ENCODE results near the gene CDCA4. TPM values are rescaled to one million over a fixed set of nuclear protein-coding genes. Genes with fewer than 3 reads are reported as not detected.

CDCA4 gene
- total and polyA plus RNA-seq, 2 experiments from 2014 or later: 34.5 to 47.7 TPM

DNA sequence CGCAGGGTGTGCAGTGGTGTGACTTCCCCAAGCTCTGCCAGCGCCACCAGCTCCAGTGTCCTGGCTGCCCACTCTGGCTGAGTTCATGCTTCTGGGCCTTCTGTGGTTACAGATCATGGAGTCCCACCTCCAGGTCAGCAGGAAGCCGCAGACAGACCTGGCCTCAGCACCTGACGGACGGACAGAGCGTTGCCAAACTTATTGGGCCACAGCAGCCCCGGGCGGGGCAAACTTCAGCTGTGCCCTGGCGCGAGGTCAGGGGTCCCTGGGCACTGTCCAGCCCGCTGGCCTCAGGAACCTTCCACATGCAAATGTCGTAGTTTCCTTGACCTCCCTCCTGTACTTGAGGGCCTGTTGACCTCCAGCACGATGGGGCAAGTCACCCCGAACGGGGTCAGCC lies 33.1 kb upstream of the CDCA4 start:
- no peaks in the 10 kb centered on the region for H3K36me3 ChIP-seq
- TF ChIP-seq, protein P1, sequence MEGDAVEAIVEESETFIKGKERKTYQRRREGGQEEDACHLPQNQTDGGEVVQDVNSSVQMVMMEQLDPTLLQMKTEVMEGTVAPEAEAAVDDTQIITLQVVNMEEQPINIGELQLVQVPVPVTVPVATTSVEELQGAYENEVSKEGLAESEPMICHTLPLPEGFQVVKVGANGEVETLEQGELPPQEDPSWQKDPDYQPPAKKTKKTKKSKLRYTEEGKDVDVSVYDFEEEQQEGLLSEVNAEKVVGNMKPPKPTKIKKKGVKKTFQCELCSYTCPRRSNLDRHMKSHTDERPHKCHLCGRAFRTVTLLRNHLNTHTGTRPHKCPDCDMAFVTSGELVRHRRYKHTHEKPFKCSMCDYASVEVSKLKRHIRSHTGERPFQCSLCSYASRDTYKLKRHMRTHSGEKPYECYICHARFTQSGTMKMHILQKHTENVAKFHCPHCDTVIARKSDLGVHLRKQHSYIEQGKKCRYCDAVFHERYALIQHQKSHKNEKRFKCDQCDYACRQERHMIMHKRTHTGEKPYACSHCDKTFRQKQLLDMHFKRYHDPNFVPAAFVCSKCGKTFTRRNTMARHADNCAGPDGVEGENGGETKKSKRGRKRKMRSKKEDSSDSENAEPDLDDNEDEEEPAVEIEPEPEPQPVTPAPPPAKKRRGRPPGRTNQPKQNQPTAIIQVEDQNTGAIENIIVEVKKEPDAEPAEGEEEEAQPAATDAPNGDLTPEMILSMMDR (IDR thresholded peaks at IDR 0.05; ENCODE audit: low read depth, low read length): no peak
- H3K4me3 ChIP-seq: no peak overlapping the region
- no peak for DNase-seq (ENCODE audit: low read depth in 1 of 2, low spot score in 1 of 2)
- peaks cover 22% of the 10 kb centered on the region for H3K27me3 ChIP-seq
- peaks cover 19% of the 10 kb centered on the region for H3K4me1 ChIP-seq (ENCODE audit: low read depth)
- no peak overlapping the region for H3K27ac ChIP-seq
- no peaks in the 10 kb centered on the region for H3K9me3 ChIP-seq (ENCODE audit: low read depth)

DNA sequence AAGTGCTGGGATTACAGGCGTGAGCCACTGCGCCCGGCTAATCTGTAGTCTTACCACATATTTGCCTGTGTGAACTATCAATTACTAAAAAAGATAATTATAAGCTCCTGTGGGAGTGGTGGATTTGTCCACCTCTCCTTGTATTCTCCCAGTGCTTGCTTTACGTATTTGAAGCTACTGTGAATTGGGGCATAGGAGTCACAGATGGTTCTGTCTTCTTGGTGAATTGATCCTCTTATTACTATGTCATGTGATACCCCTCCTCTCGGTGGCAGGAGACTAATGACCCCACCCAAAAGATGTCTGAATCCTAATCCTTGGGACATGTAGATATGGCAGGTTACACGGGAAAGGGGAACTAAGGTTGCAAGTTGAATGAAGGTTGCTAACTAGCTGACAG lies 32.5 kb upstream of the CDCA4 start:
- H3K4me3 ChIP-seq: no peak overlapping the region
- no peaks in the 10 kb centered on the region for H3K36me3 ChIP-seq
- peaks cover 22% of the 10 kb centered on the region for H3K27me3 ChIP-seq
- peaks cover 16% of the 10 kb centered on the region for H3K4me1 ChIP-seq (ENCODE audit: low read depth)
- no peak for DNase-seq (ENCODE audit: low read depth in 1 of 2, low spot score in 1 of 2)
- TF ChIP-seq, protein P1 (IDR thresholded peaks at IDR 0.05; ENCODE audit: low read depth, low read length): no peak
- H3K27ac ChIP-seq: no peak overlapping the region
- no peaks in the 10 kb centered on the region for H3K9me3 ChIP-seq (ENCODE audit: low read depth)

DNA sequence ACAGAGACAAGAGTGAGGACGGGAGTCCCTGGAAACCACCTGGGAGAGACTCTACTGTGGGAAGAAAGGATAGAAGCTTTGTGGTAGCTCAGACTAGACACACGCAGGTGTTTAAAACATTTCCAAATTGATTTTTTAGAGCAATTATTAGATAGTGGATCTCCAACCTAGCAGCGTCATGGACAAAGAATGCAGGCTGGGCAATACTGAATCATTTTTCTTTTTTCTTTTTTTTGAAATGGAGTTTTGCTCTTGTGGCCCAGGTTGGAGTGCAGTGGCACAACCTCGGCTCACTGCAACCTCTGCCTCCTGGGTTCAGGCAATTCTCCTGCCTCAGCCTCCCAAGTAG lies 31.2 kb upstream of the CDCA4 start:
- no peak overlapping the region for H3K4me3 ChIP-seq
- H3K36me3 ChIP-seq: no peaks in the 10 kb centered on the region
- H3K27me3 ChIP-seq: peaks cover 22% of the 10 kb centered on the region
- no peak for DNase-seq (ENCODE audit: low read depth in 1 of 2, low spot score in 1 of 2)
- H3K9me3 ChIP-seq (ENCODE audit: low read depth): no peaks in the 10 kb centered on the region
- H3K4me1 ChIP-seq (ENCODE audit: low read depth): peaks cover 15% of the 10 kb centered on the region
- H3K27ac ChIP-seq: no peak overlapping the region
- TF ChIP-seq, protein P1 (IDR thresholded peaks at IDR 0.05; ENCODE audit: low read depth, low read length): no peak

DNA sequence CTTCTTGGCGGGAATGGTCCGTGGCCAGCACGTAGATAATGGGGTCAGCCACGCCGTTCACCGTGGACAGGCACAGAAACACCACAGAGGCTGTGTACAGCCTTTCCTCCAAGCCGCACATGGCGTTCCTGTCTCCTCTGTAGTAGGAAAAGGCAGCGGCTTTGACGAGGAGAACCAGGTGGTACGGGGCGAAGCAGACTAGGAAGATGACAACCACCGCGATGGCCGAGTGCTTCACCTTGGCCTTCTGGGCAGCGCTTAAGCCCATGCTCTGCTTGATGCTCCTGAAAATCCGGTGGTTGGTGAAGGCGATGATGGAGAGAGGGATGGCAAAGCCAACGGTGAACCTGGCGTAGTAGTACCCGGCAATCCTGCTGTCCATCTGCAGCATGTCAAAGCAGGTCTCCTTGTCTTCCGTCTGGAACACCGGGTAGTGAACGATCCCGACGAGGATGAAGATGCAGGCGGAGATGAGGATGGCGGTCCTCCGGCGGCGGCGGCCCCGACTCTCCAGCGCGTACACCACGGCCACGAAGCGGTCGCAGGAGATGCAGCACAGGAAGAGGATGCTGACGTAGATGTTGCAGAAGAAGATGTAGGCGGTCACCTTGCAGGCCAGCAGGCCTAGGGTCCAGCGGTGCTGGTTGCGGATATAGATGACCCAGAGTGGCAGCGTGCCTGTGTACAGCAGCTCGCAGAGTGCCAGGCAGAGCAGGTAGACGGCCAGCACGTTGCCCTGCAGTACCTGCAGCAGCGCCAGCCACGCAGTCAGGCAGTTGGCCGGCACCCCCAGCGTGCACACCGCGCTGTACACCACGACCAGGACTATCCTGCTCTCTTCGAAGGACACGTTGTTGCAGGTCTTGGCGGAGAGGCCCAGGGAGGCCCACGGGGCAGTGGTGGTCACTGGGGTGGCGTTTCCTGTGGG lies 30.6 kb upstream of the CDCA4 start:
- TF ChIP-seq, protein P1 (IDR thresholded peaks at IDR 0.05; ENCODE audit: low read depth, low read length): no peak
- Histone ChIP-seq H3K27ac (no peak overlapping the region), H3K36me3 (no peaks in the 10 kb centered on the region), H3K4me3 (no peak overlapping the region), H3K27me3 (peaks cover 20% of the 10 kb centered on the region), H3K9me3 (ENCODE audit: low read depth) (no peaks in the 10 kb centered on the region), H3K4me1 (ENCODE audit: low read depth) (peaks cover 9% of the 10 kb centered on the region)
- no peak for DNase-seq (ENCODE audit: low read depth in 1 of 2, low spot score in 1 of 2)

DNA sequence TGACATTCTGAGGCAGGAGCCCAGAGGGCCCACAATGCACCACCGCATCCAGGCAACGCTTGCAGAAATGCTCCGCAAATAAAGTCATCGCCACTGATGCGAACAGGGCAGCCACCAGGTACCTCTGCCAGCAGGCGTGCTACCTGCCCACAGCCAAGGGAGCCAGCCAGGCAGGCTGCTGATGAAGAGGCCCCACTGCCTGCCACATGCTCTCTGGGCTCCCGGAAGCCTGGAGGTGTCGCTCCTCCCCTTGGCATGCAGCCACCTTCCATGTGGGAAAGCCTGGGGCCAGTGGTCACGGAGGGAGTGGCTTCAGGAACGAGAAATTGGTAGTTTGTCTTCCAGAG lies 29.6 kb upstream of the CDCA4 start:
- H3K4me1 ChIP-seq (ENCODE audit: low read depth): no peaks in the 10 kb centered on the region
- TF ChIP-seq, protein P1 (IDR thresholded peaks at IDR 0.05; ENCODE audit: low read depth, low read length): no peak
- peak in 1 of 2 donors; percentile 71 for DNase-seq (ENCODE audit: low read depth in 1 of 2, low spot score in 1 of 2)
- no peaks in the 10 kb centered on the region for H3K36me3 ChIP-seq
- H3K9me3 ChIP-seq (ENCODE audit: low read depth): no peaks in the 10 kb centered on the region
- H3K27ac ChIP-seq: no peak overlapping the region
- no peak overlapping the region for H3K4me3 ChIP-seq
- peaks cover 11% of the 10 kb centered on the region for H3K27me3 ChIP-seq

All from cardiac muscle cell (in vitro differentiated cells and primary cell).